ENCODE measurements around the gene TSEN2.

GRCh38 chr3:12472000-12472610, 12.2 kb upstream of the TSEN2 start:
- TF ChIP-seq CTCF (optimal IDR thresholded peaks at IDR 0.05 in 1 of 3, IDR thresholded peaks at IDR 0.05 in 1 of 3, conservative IDR thresholded peaks at IDR 0.05 in 1 of 3; ENCODE audit: extremely low read depth in 1 of 3, insufficient read depth in 2 of 3, low read length in 3 of 3) (no peak), EZH2 (IDR thresholded peaks at IDR 0.05; ENCODE audit: low read length) (no peak)

All from keratinocyte (primary cell).